K562 (cell line): Measurements from ENCODE around the gene FLAD1. TPM values are rescaled to one million over a fixed set of nuclear protein-coding genes. Genes with fewer than 3 reads are reported as not detected.

ENCODE experiments used
- ATAC-seq: fragments of 200-7000 bp; cut with Tn5 transposase; 3 replicates; pipeline ENCODE4 v1.9.1; 2020; ENCODE audit warnings: moderate library complexity
- BruUV-seq: library from RNA; stranded (reverse); fragments of 400-500 nt; replicated peaks from 2 replicates; lab custom pipeline; 2021; lab: Mats Ljungman, UMichigan
- CTCF ChIA-PET: fragments of 300-600 bp; formaldehyde crosslinking; extraction: SDS; loops from one replicate; lab custom pipeline; 2021; ENCODE audit warnings: low intra/inter-chr PET ratio; lab: Yijun Ruan, JAX
- POLR2A ChIA-PET: fragments of 300-600, 350-650 bp; sonication (Branson Sonifier 250); formaldehyde crosslinking; extraction: SDS; loops from one replicate; lab custom pipeline; 2021; ENCODE audit warnings: antibody characterized with exemption, inconsistent platforms; lab: Yijun Ruan, JAX
- DNase-seq, 4 experiments: peaks; one replicate each; pipeline versions ENCODE4 v3.0.0 to v3.0.0-alpha.2; 2011 to 2018; ENCODE audit warnings: low spot score in 3 of 4, mixed read lengths in 3 of 4; ENCODE audit errors: extremely low read depth in 1 of 4
- FAIRE-seq: peaks from 2 replicates; lab custom pipeline; 2011; peaks lifted over from hg19 to GRCh38; lab: Jason Lieb, UNC
- H2AFZ ChIP-seq: 2 replicates; pipeline ENCODE4 v1.6.0; 2011; ENCODE audit warnings: low read depth, low read length, control low read depth, inconsistent platforms
- H3K27ac ChIP-seq: fragments of 200-600 bp; 3 replicates; pipeline ENCODE4 v1.8.0; 2011; ENCODE audit warnings: low read depth, mild to moderate bottlenecking, control low read depth, inconsistent platforms, low read length, moderate library complexity, mixed read lengths; ENCODE audit errors: extremely low read depth
- H3K27me3 ChIP-seq, 2 experiments: fragments of 300-600 bp in 1 of 2; 2 replicates in 1 of 2; 3 replicates in 1 of 2; pipeline versions ENCODE4 v1.6.0 to v1.8.0; 2011; ENCODE audit warnings: inconsistent platforms in 2 of 2, low read length in 2 of 2, mild to moderate bottlenecking in 1 of 2, mixed read lengths in 1 of 2, moderate library complexity in 1 of 2; ENCODE audit not compliant: control insufficient read depth in 2 of 2, insufficient read depth in 2 of 2
- H3K36me3 ChIP-seq: fragments of 300-600 bp; 3 replicates; pipeline ENCODE4 v1.8.0; 2011; ENCODE audit warnings: mild to moderate bottlenecking, low read length, inconsistent platforms; ENCODE audit not compliant: control insufficient read depth, insufficient read depth
- H3K4me1 ChIP-seq, 2 experiments: fragments of 200-600 bp in 1 of 2; replicated peaks in 1 of 2; 2 replicates in 1 of 2; 3 replicates in 1 of 2; pipeline versions ENCODE4 v1.5.1 to v1.8.0; 2011; ENCODE audit warnings: inconsistent platforms in 2 of 2, low read length in 2 of 2, mild to moderate bottlenecking in 1 of 2, mixed read lengths in 1 of 2, moderate library complexity in 1 of 2; ENCODE audit not compliant: control insufficient read depth in 2 of 2, insufficient read depth in 2 of 2
- H3K4me2 ChIP-seq: 2 replicates; pipeline ENCODE4 v1.6.1; 2011; ENCODE audit warnings: low read length, control low read depth, inconsistent platforms, mixed read lengths; ENCODE audit not compliant: insufficient read depth
- H3K4me3 ChIP-seq: fragments of 200-600 bp; sonication (generic), shearing (Covaris generic); 2 replicates; pipeline ENCODE4 v1.5.1; 2016; ENCODE audit warnings: control low read depth, inconsistent platforms
- H3K79me2 ChIP-seq: fragments of 200-600 bp; 3 replicates; pipeline ENCODE4 v1.8.0; 2011; ENCODE audit warnings: low read length, inconsistent platforms; ENCODE audit not compliant: control insufficient read depth, insufficient read depth
- H3K9ac ChIP-seq, 2 experiments: 2 replicates each; pipeline versions ENCODE4 v1.6.0 to v1.6.1; 2011; ENCODE audit warnings: low read depth in 2 of 2, low read length in 2 of 2, control low read depth in 1 of 2, inconsistent platforms in 1 of 2, mild to moderate bottlenecking in 1 of 2, mixed read lengths in 1 of 2; ENCODE audit not compliant: insufficient read depth in 1 of 2
- H3K9me1 ChIP-seq: one replicate; pipeline ENCODE4 v1.6.0; 2011; ENCODE audit warnings: inconsistent platforms, mild to moderate bottlenecking, low read length, moderate library complexity; ENCODE audit not compliant: control insufficient read depth, insufficient read depth
- H3K9me3 ChIP-seq: replicated peaks from 2 replicates; pipeline ENCODE4 v1.5.1; 2011; ENCODE audit warnings: low read depth, low read length, inconsistent platforms; ENCODE audit not compliant: control insufficient read depth, insufficient read depth
- H4K20me1 ChIP-seq: replicated peaks from 2 replicates; pipeline ENCODE4 v1.6.1; 2011; ENCODE audit warnings: low read length, inconsistent platforms, mixed read lengths; ENCODE audit not compliant: control insufficient read depth, insufficient read depth
- BRD9 ChIP-seq: fragments of 450-650 bp; IDR thresholded peaks from 2 replicates; pipeline ENCODE4 v1.6.1; 2018; ENCODE audit warnings: low read depth; ENCODE audit not compliant: partially characterized antibody
- CEBPB ChIP-seq: fragments of 450-650 bp; IDR thresholded peaks from 2 replicates; pipeline ENCODE4 v1.6.1; 2016; ENCODE audit warnings: missing genetic modification characterization, missing compliant biosample characterization
- CEBPZ ChIP-seq: fragments of 150-350 bp; IDR thresholded peaks from 2 replicates; pipeline ENCODE4 v1.6.1; 2014; ENCODE audit warnings: low read depth, mild to moderate bottlenecking, low read length, borderline replicate concordance
- CHD1 ChIP-seq: fragments of 200-600 bp; sonication (generic); IDR thresholded peaks from one replicate; pipeline ENCODE4 v1.6.1; 2012; ENCODE audit warnings: mild to moderate bottlenecking, moderate library complexity, low read length, inconsistent platforms
- ELF2 ChIP-seq: fragments of 250-450 bp; sonication (Bioruptor Pico); IDR thresholded peaks from 2 replicates; pipeline ENCODE4 v1.5.0; 2021; ENCODE audit warnings: mild to moderate bottlenecking
- IFI16 ChIP-seq: fragments of 250-450 bp; sonication (Bioruptor Pico); IDR thresholded peaks from 2 replicates; pipeline ENCODE4 v2.1.2; 2022; ENCODE audit warnings: mild to moderate bottlenecking, inconsistent platforms
- ILK ChIP-seq: fragments of 450-650 bp; IDR thresholded peaks from 2 replicates; pipeline ENCODE4 v1.6.1; 2016; ENCODE audit warnings: missing genetic modification characterization, low read depth, mild to moderate bottlenecking, missing compliant biosample characterization, moderate library complexity, borderline replicate concordance
- KAT7 ChIP-seq: sonication (generic); formaldehyde crosslinking; IDR thresholded peaks from 2 replicates; pipeline ENCODE4 v1.8.0; 2022; ENCODE audit warnings: missing genetic modification reagents, mild to moderate bottlenecking, borderline replicate concordance
- KDM5B ChIP-seq: fragments of 200-600 bp; sonication (generic); IDR thresholded peaks from 2 replicates; pipeline ENCODE4 v1.6.1; 2012; ENCODE audit warnings: low read depth, mild to moderate bottlenecking, moderate library complexity, low read length, control low read depth, inconsistent platforms; ENCODE audit not compliant: insufficient replicate concordance
- NCOA2 ChIP-seq, 2 experiments: fragments of 450-650 bp; IDR thresholded peaks; 2 replicates each; pipeline ENCODE4 v1.6.1; 2018; ENCODE audit warnings: mild to moderate bottlenecking in 2 of 2, moderate library complexity in 1 of 2; ENCODE audit not compliant: partially characterized antibody in 2 of 2
- PHF8 ChIP-seq: fragments of 200-600 bp; sonication (generic); IDR thresholded peaks from 2 replicates; pipeline ENCODE4 v1.6.1; 2012; ENCODE audit warnings: mixed run types, mild to moderate bottlenecking, inconsistent platforms, low read length, moderate library complexity, borderline replicate concordance
- RBM14 ChIP-seq: fragments of 200-400 bp; formaldehyde crosslinking; IDR thresholded peaks from 2 replicates; pipeline ENCODE4 v1.6.1; 2018; ENCODE audit warnings: low read depth, mild to moderate bottlenecking, low read length, moderate library complexity, borderline replicate concordance; ENCODE audit not compliant: insufficient read depth
- SMC3 ChIP-seq: conservative IDR thresholded peaks from 2 replicates; pipeline ENCODE4 v1.6.1; 2011; ENCODE audit warnings: low read depth, low read length, improper control_type of control experiment; ENCODE audit not compliant: insufficient read depth
- THRAP3 ChIP-seq: fragments of 450-650 bp; IDR thresholded peaks from 2 replicates; pipeline ENCODE4 v1.6.1; 2016; ENCODE audit warnings: mild to moderate bottlenecking, inconsistent platforms, borderline replicate concordance
- ZC3H4 ChIP-seq: sonication (generic); formaldehyde crosslinking; IDR thresholded peaks from 2 replicates; pipeline ENCODE4 v1.9.0; 2021; ENCODE audit warnings: missing genetic modification reagents, borderline replicate concordance
- ZNF41 ChIP-seq: fragments of 250-450 bp; sonication (Bioruptor Pico); conservative IDR thresholded peaks from 2 replicates; pipeline ENCODE4 v1.4.0; 2020; ENCODE audit warnings: mild to moderate bottlenecking
- ZNF431 ChIP-seq: sonication (generic); formaldehyde crosslinking; IDR thresholded peaks from 2 replicates; pipeline ENCODE4 v1.8.0; 2022; ENCODE audit warnings: mild to moderate bottlenecking, missing genetic modification reagents
- WGBS: fragments of 100-300 bp; shearing (Covaris generic); methylation state at CpG from one replicate; pipeline ENCODE4 v1.1.6; 2016; ENCODE audit warnings: low coverage, mixed read lengths; ENCODE audit not compliant: insufficient coverage; ENCODE audit errors: missing lambda C conversion rate; 5-methylcytosine and 5-hydroxymethylcytosine counted together
- in situ Hi-C: fragments of 300-500 bp; cut with MboI; formaldehyde crosslinking; loops from 4 replicates; pipeline ENCODE4 v1.15.0; 2018; ENCODE audit warnings: inconsistent platforms, mixed read lengths
- intact Hi-C: fragments of 100-400 bp; cut with micrococcal nuclease; formaldehyde crosslinking; loops from 2 replicates; pipeline ENCODE4 v1.14.2; 2022
- polyA plus RNA-seq, 8 experiments: library from polyadenylated mRNA; depleted of rRNA in 4 of 8; stranded (reverse) in 5 of 8; unstranded in 3 of 8; fragments of >200 nt; fragmentation: Nextera tagmentation in 2 of 8; fragmentation: Illumina TruSeq in 1 of 8; extraction: Ambion mirVana in 2 of 8; extraction: Trizol in 1 of 8; gene quantifications; 2 replicates each; pipeline versions ENCODE4 v1.2.1 to v1.2.3, GENCODE V29; 2011 to 2014; ENCODE audit warnings: inconsistent platforms in 1 of 8, missing spikeins in 1 of 8
- total RNA-seq, 7 experiments: library from RNA; depleted of rRNA in 6 of 7; stranded (reverse); fragments of >200 nt in 6 of 7; fragmentation: Illumina TruSeq in 2 of 7; extraction: Trizol in 2 of 7; gene quantifications; 2 replicates each; pipeline versions ENCODE4 v1.2.1 to v1.2.3, GENCODE V29; 2011 to 2021; ENCODE audit warnings: low replicate concordance in 1 of 7

Gene FLAD1
- total and polyA plus RNA-seq, 9 of the 15 experiments (the other 6 are each of a cell fraction or from before 2014, with no cell fraction given), result 24.9 to 85.8 (median 67.0) TPM

- DNase-seq (peak; percentile 94 to 99 (median 97)), ATAC-seq (peak; percentile 83), FAIRE-seq (peak; percentile 99)
- H2AFZ ChIP-seq, result peak within 1 kb of the TSS; percentile 81
- peak within 1 kb of the TSS; percentile 98 for H3K4me2 ChIP-seq
- under 1% methylated on average over 47 of the region's 47 CpGs for WGBS
- no TSS peak for BruUV-seq
- H3K9ac ChIP-seq, result peak within 1 kb of the TSS; percentile 96 to 97
- no peaks in the 10 kb centered on the region for H3K9me3 ChIP-seq
- intact Hi-C loops (loop anchor here (1.0 to 5.0 kb wide), 2 partner anchors 27 to 88 kb away; partner anchors contain the start of gene EFNA4), in situ Hi-C loops (no loop called here)
- ChIA-PET CTCF (interaction anchor here (0.6 to 2.3 kb wide), 4 partner anchors 25 to 88 kb away, joined by 3 to 11 read pairs (median 3); no protein-coding TSS in a partner anchor), POLR2A (interaction anchor here (0.6 to 8.3 kb wide), 16 partner anchors 9 to 107 kb away, joined by 3 to 80 read pairs (median 4); partner anchors contain the start of genes FLAD1, LENEP, PBXIP1 and PMVK)
- peak within 1 kb of the TSS; percentile 66 for H3K4me3 ChIP-seq
- H3K4me1 ChIP-seq, result peaks cover 45 to 50% of the 10 kb centered on the region in 2 experiments
- H3K36me3 ChIP-seq, result peaks cover 34% of the 10 kb centered on the region
- H3K79me2 ChIP-seq, result peaks cover 80% of the 10 kb centered on the region
- H4K20me1 ChIP-seq, result no peaks in the 10 kb centered on the region
- peak within 1 kb of the TSS; percentile 99 for H3K27ac ChIP-seq
- H3K27me3 ChIP-seq, result no peaks in the 10 kb centered on the region; a peak in 1 of 5 replicates
- H3K9me1 ChIP-seq, result no peaks in the 10 kb centered on the region
- TF ChIP-seq CEBPZ, result peak; percentile 75; the same call in 1 of the 2 replicates
- TF ChIP-seq THRAP3, result no peak
- no peak for TF ChIP-seq ILK (tag)
- no peak for TF ChIP-seq SMC3
- TF ChIP-seq CEBPB (tag), result no peak
- TF ChIP-seq ZNF431 (CRISPR knock-in tag), result peak; percentile 86; the same call in 1 of the 2 replicates
- no peak; the same call in 1 of the 2 replicates for TF ChIP-seq ELF2 (CRISPR knock-in tag)
- TF ChIP-seq CHD1, result peak; percentile 86
- TF ChIP-seq RBM14, result no peak
- peak; percentile 86 for TF ChIP-seq PHF8
- TF ChIP-seq ZC3H4 (CRISPR knock-in tag), result no peak
- TF ChIP-seq BRD9, result no peak
- TF ChIP-seq ZNF41 (CRISPR knock-in tag), result no peak
- peak; percentile 69 for TF ChIP-seq KDM5B
- TF ChIP-seq NCOA2 (IDR thresholded peaks at IDR 0.05; ENCODE audit: partially characterized antibody in 2 of 2), result no peak
- TF ChIP-seq IFI16, result no peak
- TF ChIP-seq KAT7, result 0 out of 2 replicates have a peak, but pooled peaks have one; percentile 19
Observed at GRCh38 chr1:154974102-154974807, 8.9 kb upstream of the FLAD1 start, which contains the start of gene CKS1B. TSS of gene CKS1B (plus strand) at chr1:154974681. CDS start at chr1:154974746, 65 bp downstream.
